Thyroid gland (tissue), 4 donors: Measurements from ENCODE around the gene COMMD4. TPM values are rescaled to one million over a fixed set of nuclear protein-coding genes. Genes with fewer than 3 reads are reported as not detected.

Experiments
- DNase-seq, 2 donors: peaks; one replicate each; pipeline ENCODE4 v3.0.0-alpha.2; 2019
- H3K27ac ChIP-seq, 3 donors: fragments of 200-600 bp; sonication (generic); 1 replicate in 2 of 3; 2 replicates in 1 of 3; pipeline ENCODE4 v1.5.1; 2016 to 2019; ENCODE audit warnings: mild to moderate bottlenecking in 1 of 3, moderate library complexity in 1 of 3
- H3K27me3 ChIP-seq: fragments of 200-600 bp; sonication (generic); one replicate; pipeline ENCODE4 v1.5.1; 2019
- H3K36me3 ChIP-seq, 2 donors: fragments of 200-600 bp; sonication (generic); one replicate each; pipeline ENCODE4 v1.5.1; 2016 to 2019
- H3K4me1 ChIP-seq, 2 donors: fragments of 200-600 bp; sonication (generic); one replicate each; pipeline ENCODE4 v1.5.1; 2017 to 2019
- H3K4me3 ChIP-seq, 3 donors: fragments of 200-600 bp; sonication (generic); replicated peaks in 1 of 3; 1 replicate in 2 of 3; 2 replicates in 1 of 3; pipeline ENCODE4 v1.5.1; 2016; ENCODE audit warnings: mild to moderate bottlenecking in 1 of 3
- H3K9me3 ChIP-seq: fragments of 200-600 bp; sonication (generic); one replicate; pipeline ENCODE4 v1.5.1; 2017
- POLR2A ChIP-seq, 2 donors: fragments of 450-650 bp; IDR thresholded peaks; one replicate each; pipeline ENCODE4 v1.6.1; 2017; ENCODE audit warnings: antibody characterized with exemption in 2 of 2, mild to moderate bottlenecking in 2 of 2, moderate library complexity in 1 of 2
- WGBS, 2 donors: methylation state at CpG; one replicate each; pipeline ENCODE4 v1.1.5; 2017; 5-methylcytosine and 5-hydroxymethylcytosine counted together
- intact Hi-C: fragments of 100-400 bp; cut with DNase I; formaldehyde crosslinking; loops from one replicate; pipeline ENCODE4 v1.15.1; 2023
- total RNA-seq, 4 donors: library from RNA; depleted of rRNA; stranded (reverse); fragments of >200 nt; gene quantifications; one replicate each; pipeline ENCODE4 v1.2.3, GENCODE V29; 2016
- TF ChIP-seq, protein P1 (sequence below), 6 experiments: fragments of 200-600 bp in 3 of 6; fragments of 450-650 bp in 3 of 6; sonication (generic) in 3 of 6; IDR thresholded peaks; one replicate each; pipeline ENCODE4 v1.5.1; 2016 to 2019; ENCODE audit warnings: antibody characterized with exemption in 6 of 6, mild to moderate bottlenecking in 2 of 6, inconsistent platforms in 1 of 6, moderate library complexity in 1 of 6

Gene COMMD4
- total RNA-seq, 4 donors from 2014 or later: 58.1 to 83.6 (median 61.1) TPM

DNA sequence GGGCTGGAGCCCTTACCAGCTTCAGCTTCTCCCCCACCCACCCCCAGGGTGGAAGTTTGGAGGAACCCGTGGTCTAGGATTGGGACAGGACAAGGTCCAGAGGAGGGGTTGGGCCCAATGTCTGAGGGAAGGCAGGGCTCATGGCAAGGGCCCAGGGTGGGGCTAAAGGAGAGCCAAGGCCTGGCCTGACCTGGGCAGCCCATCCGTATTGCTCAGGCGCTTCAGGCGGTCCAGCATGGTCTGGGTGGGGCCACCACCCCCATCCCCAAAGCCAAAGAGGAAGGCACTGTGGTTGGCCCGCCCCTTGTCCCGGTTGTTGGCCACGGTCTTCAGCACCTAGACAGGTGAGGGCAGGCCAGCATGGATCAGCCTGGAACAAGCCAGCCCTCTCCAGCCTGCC, 25.0 kb downstream of the COMMD4 start:
- H3K4me3 ChIP-seq: no peak overlapping the region
- no peaks in the 10 kb centered on the region for H3K4me1 ChIP-seq
- 98 to 100% methylated on average over 1 to 6 of the region's 7 CpGs for WGBS, 2 donors
- H3K27me3 ChIP-seq: no peaks in the 10 kb centered on the region
- no peak for DNase-seq
- no peak for TF ChIP-seq POLR2A (IDR thresholded peaks at IDR 0.05)
- TF ChIP-seq, protein P1, sequence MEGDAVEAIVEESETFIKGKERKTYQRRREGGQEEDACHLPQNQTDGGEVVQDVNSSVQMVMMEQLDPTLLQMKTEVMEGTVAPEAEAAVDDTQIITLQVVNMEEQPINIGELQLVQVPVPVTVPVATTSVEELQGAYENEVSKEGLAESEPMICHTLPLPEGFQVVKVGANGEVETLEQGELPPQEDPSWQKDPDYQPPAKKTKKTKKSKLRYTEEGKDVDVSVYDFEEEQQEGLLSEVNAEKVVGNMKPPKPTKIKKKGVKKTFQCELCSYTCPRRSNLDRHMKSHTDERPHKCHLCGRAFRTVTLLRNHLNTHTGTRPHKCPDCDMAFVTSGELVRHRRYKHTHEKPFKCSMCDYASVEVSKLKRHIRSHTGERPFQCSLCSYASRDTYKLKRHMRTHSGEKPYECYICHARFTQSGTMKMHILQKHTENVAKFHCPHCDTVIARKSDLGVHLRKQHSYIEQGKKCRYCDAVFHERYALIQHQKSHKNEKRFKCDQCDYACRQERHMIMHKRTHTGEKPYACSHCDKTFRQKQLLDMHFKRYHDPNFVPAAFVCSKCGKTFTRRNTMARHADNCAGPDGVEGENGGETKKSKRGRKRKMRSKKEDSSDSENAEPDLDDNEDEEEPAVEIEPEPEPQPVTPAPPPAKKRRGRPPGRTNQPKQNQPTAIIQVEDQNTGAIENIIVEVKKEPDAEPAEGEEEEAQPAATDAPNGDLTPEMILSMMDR (IDR thresholded peaks at IDR 0.05): no peak
- no peak overlapping the region for H3K27ac ChIP-seq
- intact Hi-C loops: loop anchor here (10.0 kb wide), 1 partner anchor 294 kb away; no protein-coding TSS in a partner anchor
- peaks cover 21 to 63% of the 10 kb centered on the region in 2 donors for H3K36me3 ChIP-seq
- no peaks in the 10 kb centered on the region for H3K9me3 ChIP-seq

DNA sequence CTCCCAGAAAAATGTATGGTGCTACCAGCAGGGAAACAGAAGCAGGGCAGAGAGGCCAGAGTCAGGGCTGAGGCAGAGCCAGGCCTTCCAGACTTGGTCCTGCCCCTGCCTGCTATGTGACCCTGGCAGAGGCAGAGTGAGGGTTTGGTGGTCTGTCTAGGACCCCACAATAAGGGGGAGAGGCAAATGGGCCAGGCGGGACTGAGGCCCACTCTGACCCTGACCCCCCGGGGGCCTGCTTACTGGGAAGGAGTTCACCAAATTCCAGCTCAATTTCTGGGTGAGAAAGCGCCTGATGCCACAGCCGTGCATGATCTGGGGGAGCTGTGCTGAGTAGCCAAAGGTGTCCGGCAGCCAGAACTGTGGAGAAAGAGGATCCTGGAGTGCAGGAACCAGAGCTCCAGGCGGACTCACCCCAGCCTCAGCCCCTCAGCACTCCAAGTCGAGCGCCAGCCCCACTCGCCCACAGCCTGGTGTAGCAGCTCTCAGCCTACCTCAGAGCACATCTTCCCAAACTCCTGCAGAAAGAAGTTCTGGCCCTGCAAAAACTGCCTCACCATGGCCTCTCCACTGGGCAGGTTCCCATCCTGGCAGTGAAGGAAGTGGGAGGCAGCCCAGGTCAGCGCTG, 25.6 kb downstream of the COMMD4 start:
- Histone ChIP-seq H3K27me3 (no peaks in the 10 kb centered on the region), H3K36me3 (peaks cover 22 to 57% of the 10 kb centered on the region in 2 donors), H3K4me1 (no peaks in the 10 kb centered on the region), H3K9me3 (no peaks in the 10 kb centered on the region), H3K27ac (no peak overlapping the region), H3K4me3 (no peak overlapping the region)
- no peak for DNase-seq
- 96 to 97% methylated on average over 8 to 9 of the region's 10 CpGs for WGBS, 2 donors
- TF ChIP-seq, protein P1 (IDR thresholded peaks at IDR 0.05): no peak
- no peak for TF ChIP-seq POLR2A (IDR thresholded peaks at IDR 0.05)
- intact Hi-C loops: loop anchor here (10.0 kb wide), 1 partner anchor 293 kb away; no protein-coding TSS in a partner anchor

DNA sequence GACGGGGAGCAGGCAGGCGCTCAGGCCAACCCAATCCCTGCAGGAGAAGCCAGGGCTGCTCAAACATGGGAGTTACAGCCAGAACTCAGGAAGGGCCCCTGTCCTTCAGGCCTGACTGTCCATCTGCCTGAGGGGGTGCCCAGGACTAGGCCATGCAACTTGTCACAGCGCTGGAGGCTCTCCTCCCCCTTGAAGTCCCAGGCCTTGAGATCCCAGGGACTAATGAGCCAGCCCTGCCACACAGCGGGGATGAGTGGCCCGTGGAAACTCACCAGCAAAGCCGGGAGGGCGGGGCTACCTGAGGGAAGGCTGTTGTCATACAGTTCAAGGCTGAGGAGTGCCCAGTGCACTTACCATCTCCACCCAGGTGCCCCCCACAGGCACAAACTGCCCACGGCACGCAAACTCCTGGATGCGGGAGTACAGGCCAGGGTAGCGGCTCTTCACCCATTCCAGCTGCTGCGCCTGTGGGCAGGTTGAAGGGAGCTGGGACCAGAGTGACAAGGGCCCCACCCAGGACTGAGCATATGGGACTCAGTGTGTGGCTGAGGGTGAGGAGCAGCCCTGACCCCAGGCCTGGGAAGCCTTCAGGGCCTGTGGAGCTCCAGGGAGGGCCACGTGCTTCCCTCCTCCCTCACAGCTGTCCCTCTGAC, 26.3 kb downstream of the COMMD4 start:
- DNase-seq: no peak

DNA sequence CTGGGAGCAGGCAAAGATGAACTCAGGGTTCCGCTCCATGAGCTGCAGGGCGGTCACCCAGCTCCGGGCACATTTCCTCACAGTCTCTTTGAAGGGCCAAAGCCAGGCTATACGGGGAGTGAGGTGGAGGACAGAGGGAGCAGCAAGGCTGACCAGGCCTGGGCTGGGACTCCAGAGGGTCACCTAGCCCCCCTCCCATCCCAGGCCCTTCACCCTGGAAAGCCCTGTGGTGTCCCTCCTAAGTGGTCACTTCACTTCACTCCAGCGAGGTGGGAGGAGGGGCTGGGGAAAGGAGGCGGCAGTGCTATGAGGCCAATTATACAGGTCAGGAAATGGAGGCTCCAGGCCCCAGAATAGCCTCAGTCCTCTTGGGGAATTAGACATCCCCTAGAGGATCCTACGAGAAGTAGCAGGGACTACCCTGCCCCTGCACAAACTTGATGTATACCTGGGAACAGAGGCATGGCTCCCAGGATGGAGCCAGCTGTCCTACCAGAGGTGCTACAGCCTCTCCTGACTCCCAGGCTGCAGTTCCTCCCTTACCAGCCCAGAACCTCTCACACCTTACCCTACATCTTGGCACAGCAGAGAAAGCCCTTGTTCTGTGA, 26.9 kb downstream of the COMMD4 start:
- Histone ChIP-seq H3K27ac (no peak overlapping the region), H3K27me3 (no peaks in the 10 kb centered on the region), H3K4me3 (no peak overlapping the region), H3K9me3 (no peaks in the 10 kb centered on the region), H3K36me3 (peaks cover 22 to 50% of the 10 kb centered on the region in 2 donors), H3K4me1 (peaks cover 0 to 7% of the 10 kb centered on the region in 2 donors)
- intact Hi-C loops: loop anchor here (10.0 kb wide), 1 partner anchor 292 kb away; no protein-coding TSS in a partner anchor
- no peak for DNase-seq
- TF ChIP-seq, protein P1 (IDR thresholded peaks at IDR 0.05): no peak
- no peak for TF ChIP-seq POLR2A (IDR thresholded peaks at IDR 0.05)
- 67 to 83% methylated on average over 3 to 7 of the region's 7 CpGs for WGBS, 2 donors

More for the DNA sequence above, 26.3 kb downstream of the COMMD4 start:
- Histone ChIP-seq H3K4me3 (no peak overlapping the region), H3K27ac (no peak overlapping the region), H3K4me1 (peaks cover 0 to 1% of the 10 kb centered on the region in 2 donors), H3K36me3 (peaks cover 22 to 50% of the 10 kb centered on the region in 2 donors), H3K9me3 (no peaks in the 10 kb centered on the region), H3K27me3 (no peaks in the 10 kb centered on the region)
- TF ChIP-seq, protein P1 (IDR thresholded peaks at IDR 0.05): no peak
- no peak for TF ChIP-seq POLR2A (IDR thresholded peaks at IDR 0.05)
- intact Hi-C loops: loop anchor here (10.0 kb wide), 1 partner anchor 293 kb away; no protein-coding TSS in a partner anchor
- WGBS, 2 donors: 88 to 98% methylated on average over 6 to 7 of the region's 13 CpGs
